ENCODE measurements around the gene PCDHGA4. TPM values are rescaled to one million over a fixed set of nuclear protein-coding genes. Genes with fewer than 3 reads are reported as not detected.

Gene PCDHGA4
- total and polyA plus RNA-seq, 2 of the 13 experiments (the other 11 are each of a cell fraction or from before 2014, with no cell fraction given), result 0.49 to 0.58 TPM

DNA sequence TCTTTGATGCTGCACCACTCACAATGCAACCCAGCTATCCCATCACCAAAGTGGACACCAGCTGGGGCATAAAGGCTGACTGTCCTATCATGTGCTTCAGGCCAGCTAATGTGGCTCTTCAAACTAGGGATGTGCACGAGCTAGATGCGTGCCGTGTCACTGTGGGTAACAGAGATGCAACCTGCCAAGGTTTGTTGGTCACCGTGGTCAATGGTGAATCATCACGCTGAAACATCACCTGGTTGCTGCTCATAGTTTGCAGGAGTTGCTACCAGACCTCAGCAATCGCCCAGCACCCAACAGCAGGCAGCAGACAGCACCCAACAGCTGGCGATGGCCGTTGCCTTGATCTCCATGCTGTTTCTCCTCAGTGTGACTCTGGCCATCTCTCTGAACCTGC is 26.6 kb upstream of the PCDHGA4 start:
- no peak overlapping the region for H3K4me3 ChIP-seq (replicated peaks in 1 of 3; ENCODE audit: insufficient read depth in 1 of 3, low read depth in 2 of 3, low read length in 3 of 3)
- H3K79me2 ChIP-seq (ENCODE audit: insufficient read depth, low read length), result no peaks in the 10 kb centered on the region
- ATAC-seq (no peak), FAIRE-seq (no peak), DNase-seq (ENCODE audit: low spot score) (no peak)
- no peaks in the 10 kb centered on the region for H3K36me3 ChIP-seq (replicated peaks in 1 of 2; ENCODE audit: control insufficient read depth in 1 of 2, insufficient read depth in 2 of 2, low read length in 2 of 2)
- H3K4me1 ChIP-seq (ENCODE audit: insufficient read depth, low read length), result peaks cover 15% of the 10 kb centered on the region
- H3K9ac ChIP-seq (ENCODE audit: insufficient read depth, low read depth, low read length), result no peak overlapping the region
- H3K4me2 ChIP-seq (ENCODE audit: low read depth, low read length), result no peak overlapping the region
- in situ Hi-C loops (cut with HindIII; ENCODE audit: extremely low pct_ligation_motif_present, low pct_unique_long_range_greater_than_20kb) (no loop called here), intact Hi-C loops (cut with micrococcal nuclease; ENCODE audit: unreplicated experiment) (loop anchor here (5.0 kb wide), 1 partner anchor 234 kb away; no protein-coding TSS in a partner anchor)
- ChIA-PET CTCF (ENCODE audit: low intra/inter-chr PET ratio, low total read pairs) (no interaction called here), POLR2A (no interaction called here)
- WGBS (ENCODE audit: low lambda C conversion rate), result no CpG with 5 or more reads among the region's 8 CpGs
- H3K27ac ChIP-seq (ENCODE audit: extremely low read length, insufficient read depth, low read length), result no peak overlapping the region
- TF ChIP-seq FOXJ3 (CRISPR knock-in tag; IDR thresholded peaks at IDR 0.05; ENCODE audit: borderline replicate concordance) (no peak), SRSF1 (optimal IDR thresholded peaks at IDR 0.05; ENCODE audit: low read depth, low read length) (no peak), ERF (CRISPR knock-in tag; IDR thresholded peaks at IDR 0.05) (no peak), POGZ (CRISPR knock-in tag; IDR thresholded peaks at IDR 0.05) (no peak), CREB1 (IDR thresholded peaks at IDR 0.05) (no peak), CREB1 (CRISPR knock-in tag; IDR thresholded peaks at IDR 0.05) (no peak), ZNF281 (CRISPR knock-in tag; IDR thresholded peaks at IDR 0.05; ENCODE audit: borderline replicate concordance) (no peak), TMF1 (CRISPR knock-in tag; IDR thresholded peaks at IDR 0.05; ENCODE audit: low read depth) (no peak), DZIP1 (CRISPR knock-in tag; IDR thresholded peaks at IDR 0.05) (no peak)
- TF ChIP-seq, protein P1, sequence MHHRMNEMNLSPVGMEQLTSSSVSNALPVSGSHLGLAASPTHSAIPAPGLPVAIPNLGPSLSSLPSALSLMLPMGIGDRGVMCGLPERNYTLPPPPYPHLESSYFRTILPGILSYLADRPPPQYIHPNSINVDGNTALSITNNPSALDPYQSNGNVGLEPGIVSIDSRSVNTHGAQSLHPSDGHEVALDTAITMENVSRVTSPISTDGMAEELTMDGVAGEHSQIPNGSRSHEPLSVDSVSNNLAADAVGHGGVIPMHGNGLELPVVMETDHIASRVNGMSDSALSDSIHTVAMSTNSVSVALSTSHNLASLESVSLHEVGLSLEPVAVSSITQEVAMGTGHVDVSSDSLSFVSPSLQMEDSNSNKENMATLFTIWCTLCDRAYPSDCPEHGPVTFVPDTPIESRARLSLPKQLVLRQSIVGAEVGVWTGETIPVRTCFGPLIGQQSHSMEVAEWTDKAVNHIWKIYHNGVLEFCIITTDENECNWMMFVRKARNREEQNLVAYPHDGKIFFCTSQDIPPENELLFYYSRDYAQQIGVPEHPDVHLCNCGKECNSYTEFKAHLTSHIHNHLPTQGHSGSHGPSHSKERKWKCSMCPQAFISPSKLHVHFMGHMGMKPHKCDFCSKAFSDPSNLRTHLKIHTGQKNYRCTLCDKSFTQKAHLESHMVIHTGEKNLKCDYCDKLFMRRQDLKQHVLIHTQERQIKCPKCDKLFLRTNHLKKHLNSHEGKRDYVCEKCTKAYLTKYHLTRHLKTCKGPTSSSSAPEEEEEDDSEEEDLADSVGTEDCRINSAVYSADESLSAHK (CRISPR knock-in tag; IDR thresholded peaks at IDR 0.05; ENCODE audit: borderline replicate concordance), result no peak
- 0 out of 2 replicates have a peak, but pooled peaks cover 4% of the 10 kb centered on the region for H3K9me3 ChIP-seq (ENCODE audit: low read length)
- no peaks in the 10 kb centered on the region for H4K20me1 ChIP-seq (ENCODE audit: insufficient read depth, low read length)
- peaks cover 0 to 15% of the 10 kb centered on the region in 2 experiments; a peak in 2 of 5 replicates for H3K27me3 ChIP-seq (ENCODE audit: control insufficient read depth in 1 of 2, insufficient read depth in 2 of 2, low read length in 2 of 2)
- no TSS peak for BruUV-seq (replicated peaks)
- H2AFZ ChIP-seq (ENCODE audit: low read length), result no peak overlapping the region

Data from HepG2 (cell line).